Hypothalamus (tissue), 51 donors: Measurements from ENCODE around the gene NSL1.
A peak's percentile ranks its signal among the peaks of the same experiment; 100 is the strongest.
"Not testable (repeated sequence)": the region's sequence is repeated elsewhere in the genome, so short reads cannot be mapped to it uniquely, and the experiment has no call there.

Experiments
- DNase-seq, 51 donors: peaks; one replicate each; lab custom pipeline; 2025; lab: John Stamatoyannopoulos, UW

The NSL1 gene

GRCh38 chr1:212785871-212786270 is 5.7 kb downstream of the NSL1 start:
- DNase-seq, result no peak

- DNase-seq, result no peak
Measured at GRCh38 chr1:212783976-212784375, 7.6 kb downstream of the NSL1 start.

DNA sequence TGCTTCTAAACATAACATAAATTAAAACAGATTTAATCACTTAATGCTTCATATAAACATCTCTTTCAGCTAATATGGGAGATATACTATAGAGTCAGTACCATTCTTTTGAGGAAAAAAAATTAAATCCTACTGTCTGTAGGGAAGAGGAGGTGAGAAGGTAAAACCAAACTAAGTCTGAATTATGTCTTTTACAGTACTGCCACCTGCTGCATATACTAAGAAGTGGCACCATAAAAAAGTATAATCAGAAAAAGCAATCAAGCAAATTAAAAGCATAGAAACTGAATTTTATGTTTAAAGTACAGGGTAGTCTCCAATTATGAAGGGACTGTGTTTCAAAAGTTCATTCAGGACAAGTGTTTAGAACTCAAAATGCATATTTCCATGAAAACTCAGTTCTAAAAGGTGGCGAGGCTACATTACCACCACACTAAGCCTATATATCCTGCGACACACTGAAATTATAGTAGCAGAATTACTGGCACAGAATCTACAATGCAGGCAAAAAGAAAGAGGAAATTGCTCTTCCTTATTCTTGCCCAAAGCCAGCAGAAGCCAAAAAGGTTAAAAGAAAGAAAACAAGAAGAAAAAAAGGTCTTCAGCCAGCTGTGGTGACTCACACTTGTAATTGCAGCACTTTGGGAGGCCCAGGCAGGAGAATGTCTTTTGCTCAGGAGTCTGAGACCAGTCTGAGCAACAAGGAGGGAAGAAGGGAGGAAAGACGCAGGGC is 9.0 kb downstream of the NSL1 start:
- no peak for DNase-seq

GRCh38 chr1:212781225-212781624 is 10.4 kb downstream of the NSL1 start:
- DNase-seq, result no peak

DNA sequence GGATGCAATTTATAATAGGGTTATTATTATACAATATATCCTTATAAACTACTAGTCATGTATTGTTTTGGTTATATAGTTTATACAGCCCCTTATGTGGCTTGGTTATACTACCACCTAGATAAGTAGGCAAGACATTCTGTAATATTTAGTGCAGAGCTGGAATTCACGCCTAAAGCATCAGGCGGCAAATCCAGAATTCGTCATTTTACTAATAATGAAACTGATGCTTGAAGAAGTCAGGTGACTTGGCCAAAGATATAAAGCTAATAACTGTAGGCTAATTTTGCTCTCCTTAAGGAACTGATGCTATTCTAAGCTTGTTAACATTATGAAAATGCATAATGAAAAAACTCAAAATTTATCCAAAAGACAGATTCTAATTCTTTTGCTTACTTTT is 10.8 kb downstream of the NSL1 start:
- no peak for DNase-seq

DNA sequence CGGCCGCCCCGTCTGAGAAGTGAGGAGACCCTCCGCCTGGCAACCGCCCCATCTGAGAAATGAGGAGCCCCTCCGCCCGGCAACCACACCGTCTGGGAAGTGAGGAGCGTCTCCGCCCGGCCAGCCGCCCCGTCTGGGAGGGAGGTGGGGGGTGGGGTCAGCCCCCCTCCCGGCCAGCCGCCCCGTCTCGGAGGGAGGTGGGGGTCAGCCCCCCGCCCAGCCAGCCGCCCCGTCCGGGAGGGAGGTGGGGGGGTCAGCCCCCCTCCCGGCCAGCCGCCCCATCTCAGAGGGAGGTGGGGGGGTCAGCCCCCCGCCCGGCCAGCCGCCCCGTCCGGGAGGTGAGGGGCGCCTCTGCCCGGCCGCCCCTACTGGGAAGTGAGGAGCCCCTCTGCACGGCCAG is 12.5 kb downstream of the NSL1 start:
- not testable (repeated sequence) for DNase-seq

DNA sequence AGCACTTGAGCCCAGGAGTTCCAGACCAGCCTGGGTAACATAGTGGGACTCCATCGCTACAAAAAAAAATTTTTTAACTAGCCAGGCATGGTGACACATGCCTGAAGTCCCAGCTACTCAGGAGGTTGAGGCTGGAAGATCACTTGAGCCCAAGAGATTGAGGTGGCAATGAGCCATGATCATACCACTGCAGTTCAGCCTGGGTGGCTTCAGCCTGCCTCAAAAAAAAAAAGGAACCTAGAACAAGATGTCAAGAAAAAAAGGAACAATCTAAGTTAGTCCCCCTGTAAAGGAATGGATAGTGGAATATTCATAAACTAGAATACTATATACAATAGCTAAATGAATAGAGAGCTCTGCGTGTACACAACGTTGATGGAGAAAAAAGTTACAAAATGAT is 14.4 kb downstream of the NSL1 start:
- DNase-seq, result no peak

DNA sequence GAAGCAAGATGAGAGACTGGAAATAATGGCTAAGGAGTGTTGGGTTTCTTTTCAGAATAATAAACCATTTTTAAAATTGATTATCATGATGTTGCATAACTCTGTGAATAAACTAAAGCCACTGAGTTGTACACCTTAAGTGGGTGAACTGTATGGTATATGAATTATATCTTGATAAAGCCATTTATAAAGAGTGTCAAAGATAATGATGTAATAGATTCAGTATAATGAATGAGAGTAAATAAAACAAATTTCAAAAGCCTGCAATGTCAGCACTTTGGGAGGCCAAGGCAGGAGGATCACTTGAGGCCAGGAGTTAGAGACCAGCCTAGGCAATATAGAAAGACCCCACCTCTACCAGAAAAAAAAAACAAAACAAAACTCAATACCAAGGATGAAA is 16.3 kb downstream of the NSL1 start:
- DNase-seq, result no peak

GRCh38 chr1:212774584-212774983 is 17.0 kb downstream of the NSL1 start:
- DNase-seq, result no peak

- DNase-seq, result no peak
Measured at GRCh38 chr1:212773011-212773410, 18.6 kb downstream of the NSL1 start.

DNA sequence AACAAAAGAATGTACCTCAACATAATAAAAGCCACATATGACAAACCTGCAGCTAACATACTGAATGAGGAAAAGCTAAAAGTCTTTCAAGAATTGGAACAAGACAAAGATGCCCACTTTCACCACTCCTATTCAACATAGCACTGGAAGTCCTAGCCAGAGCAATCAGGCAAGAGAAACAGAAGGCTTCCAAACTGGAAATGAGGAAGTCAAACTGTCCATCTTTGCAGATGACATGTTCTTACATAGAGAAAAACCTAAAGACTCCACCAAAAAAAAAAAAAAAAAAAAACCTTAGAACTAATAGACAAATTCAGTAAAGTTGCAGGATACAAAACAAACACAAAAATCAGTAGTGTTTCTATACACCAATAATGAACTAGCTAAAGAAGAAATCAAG is 20.2 kb downstream of the NSL1 start:
- DNase-seq, result no peak

DNA sequence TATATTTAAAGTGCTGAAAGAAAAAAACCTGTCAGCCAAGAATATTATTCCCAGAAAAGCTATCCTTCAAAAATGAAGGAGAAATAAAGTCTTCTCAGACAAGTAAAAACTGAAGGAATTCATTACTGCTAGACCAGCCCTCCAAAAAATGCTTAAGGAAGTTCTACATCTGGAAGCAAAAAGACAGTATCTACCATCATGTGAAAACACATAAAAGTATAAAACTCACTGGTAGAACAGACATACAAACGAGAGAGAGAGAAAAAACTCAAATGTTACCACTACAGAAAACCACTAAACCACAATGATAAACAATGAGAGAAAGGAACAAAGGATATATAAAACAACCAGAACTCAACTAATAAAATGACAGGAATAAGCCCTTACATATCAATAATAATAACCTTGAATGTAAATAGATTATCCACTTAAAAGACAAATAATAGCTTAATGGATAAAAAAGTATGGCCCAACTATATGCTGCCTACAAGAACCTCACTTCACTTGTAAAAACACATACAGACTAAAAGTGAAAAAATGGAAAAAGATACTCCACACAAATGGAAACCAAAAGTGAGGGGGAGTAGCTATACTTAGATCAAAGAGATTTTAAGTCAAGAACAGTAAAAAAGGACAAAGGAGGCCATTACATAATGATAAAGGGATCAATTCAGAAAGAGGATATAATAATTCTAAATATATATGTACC is 22.0 kb downstream of the NSL1 start:
- no peak for DNase-seq

DNA sequence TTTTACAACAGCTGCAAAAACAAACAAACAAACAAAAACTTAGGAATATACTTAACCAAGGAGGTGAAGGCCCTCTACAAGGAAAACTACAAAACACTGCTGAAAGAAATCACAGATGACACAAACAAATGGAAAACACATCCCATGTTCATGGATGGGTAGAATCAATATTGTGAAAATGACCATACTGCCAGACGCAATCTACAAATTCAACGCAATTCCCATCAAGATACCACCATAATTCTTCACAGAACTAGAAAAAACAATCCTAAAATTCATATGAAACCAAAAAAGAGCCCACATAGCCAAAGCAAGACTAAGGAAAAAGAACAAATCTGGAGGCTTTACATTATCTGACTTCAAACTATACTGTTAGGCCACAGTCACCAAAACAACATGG is 24.8 kb downstream of the NSL1 start:
- DNase-seq, result not testable (repeated sequence)

- not testable (repeated sequence) for DNase-seq
Measured at GRCh38 chr1:212764718-212765281, 26.8 kb downstream of the NSL1 start.

DNA sequence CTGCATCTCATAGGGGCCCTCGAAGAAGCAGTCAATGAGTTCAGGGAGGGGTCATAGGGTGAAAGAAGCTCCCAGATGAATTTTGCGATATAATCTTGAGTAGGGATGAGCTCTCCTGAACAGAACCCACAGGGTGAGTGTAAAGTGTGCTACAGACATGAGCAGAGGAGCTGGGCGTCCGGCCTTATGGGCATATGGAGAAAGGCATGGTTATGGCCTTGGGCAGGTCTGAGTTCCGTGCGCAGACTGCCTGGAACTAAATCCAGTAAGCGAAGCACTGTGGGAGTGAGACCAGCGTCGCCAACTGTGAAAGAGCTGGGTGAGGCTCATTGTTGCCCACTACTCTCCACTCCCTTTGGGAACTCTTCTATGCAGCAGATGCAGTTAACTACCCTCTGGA is 28.7 kb downstream of the NSL1 start:
- no peak for DNase-seq

- no peak for DNase-seq
Measured at GRCh38 chr1:212762234-212762633, 29.3 kb downstream of the NSL1 start.

DNA sequence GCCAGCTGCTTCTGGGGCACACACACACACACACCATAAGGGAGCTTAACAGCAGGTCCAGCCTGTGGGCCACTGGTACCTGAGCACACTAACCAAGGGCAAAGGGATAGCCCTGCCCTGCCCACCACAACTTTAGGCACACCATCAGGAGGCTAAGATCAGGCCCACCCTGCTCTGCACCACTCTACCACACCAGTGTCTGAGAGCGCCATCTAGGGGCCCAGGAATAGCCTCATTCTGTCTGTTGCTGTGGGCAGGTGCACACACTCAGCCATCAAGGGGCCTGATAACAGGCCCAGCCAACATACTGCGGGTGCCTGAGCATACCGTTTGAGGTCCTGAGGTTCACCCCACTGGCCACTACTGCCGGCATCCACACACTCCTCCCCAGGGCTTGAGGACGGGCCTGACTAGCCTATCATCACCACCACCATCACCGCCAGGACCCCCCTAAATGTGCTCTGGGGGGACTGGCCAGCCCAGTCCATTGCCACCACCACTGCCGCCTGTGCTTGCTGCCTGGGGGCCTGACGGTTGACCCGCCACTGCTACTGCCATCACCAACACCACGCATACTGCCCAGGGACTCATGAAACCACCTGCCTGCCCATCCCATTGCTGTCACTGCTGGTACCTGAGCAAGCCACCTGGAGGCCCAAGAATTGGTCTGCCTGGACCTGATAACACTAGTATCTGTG is 31.3 kb downstream of the NSL1 start:
- no peak for DNase-seq

DNA sequence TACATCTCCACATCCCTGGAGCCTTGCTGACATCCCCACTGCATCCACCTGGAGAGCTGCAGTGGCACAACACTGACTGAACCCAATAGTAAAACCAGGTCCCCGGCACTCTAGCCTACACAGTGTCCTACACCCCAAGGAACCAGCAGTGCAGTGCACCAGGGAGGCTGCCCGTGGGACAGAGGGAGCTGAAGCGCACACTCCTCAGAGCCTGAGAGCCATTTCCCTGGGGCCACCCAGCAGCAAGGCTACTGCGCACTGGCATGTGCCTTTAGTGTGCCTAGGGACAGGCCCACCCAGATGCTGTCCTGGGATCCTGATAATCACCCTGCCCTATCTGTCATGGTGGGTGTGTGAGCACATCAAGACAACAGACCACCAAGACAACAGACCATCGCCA is 31.9 kb downstream of the NSL1 start:
- DNase-seq, result no peak

- peak in 29 of 51 donors; percentile 6 to 69 (median 22) for DNase-seq
Measured at GRCh38 chr1:212754680-212755079, 36.9 kb downstream of the NSL1 start.

DNA sequence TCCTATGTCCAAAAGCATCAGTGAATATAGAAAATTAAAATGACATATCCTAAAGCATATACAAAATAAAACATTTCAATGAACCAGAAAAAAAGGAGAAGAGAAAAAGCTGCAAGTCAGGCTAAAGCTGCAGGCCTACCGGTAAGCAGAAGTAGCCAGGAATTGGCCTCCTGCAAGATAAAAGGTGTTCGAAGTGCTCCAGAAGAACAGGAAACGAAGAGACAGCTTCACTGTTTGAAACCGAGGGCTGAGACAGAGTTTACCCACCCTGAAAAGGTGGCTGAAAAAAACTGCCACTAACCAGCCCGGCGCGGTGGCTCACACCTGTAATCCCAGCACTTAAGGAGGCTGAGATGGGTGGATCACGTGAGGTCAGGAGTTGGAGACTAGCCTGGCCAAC is 37.4 kb downstream of the NSL1 start:
- no peak for DNase-seq

GRCh38 chr1:212753749-212754148 is 37.8 kb downstream of the NSL1 start:
- DNase-seq, result no peak
